RKO (cell line): Measurements from ENCODE around the gene CNNM2.
"Not testable (repeated sequence)": the region's sequence is repeated elsewhere in the genome, so short reads cannot be mapped to it uniquely, and the experiment has no call there.

Experiments
- DNase-seq: peaks from one replicate; pipeline ENCODE4 v3.0.0-alpha.2; 2016; ENCODE audit warnings: low spot score

Gene CNNM2

GRCh38 chr10:103109821-103110220, 191.7 kb downstream of the CNNM2 start:
- DNase-seq: no peak

- no peak for DNase-seq
Measured at GRCh38 chr10:103110407-103110806, 192.3 kb downstream of the CNNM2 start.

- DNase-seq: no peak
Measured at GRCh38 chr10:103111031-103111917, 193.2 kb downstream of the CNNM2 start.

DNA sequence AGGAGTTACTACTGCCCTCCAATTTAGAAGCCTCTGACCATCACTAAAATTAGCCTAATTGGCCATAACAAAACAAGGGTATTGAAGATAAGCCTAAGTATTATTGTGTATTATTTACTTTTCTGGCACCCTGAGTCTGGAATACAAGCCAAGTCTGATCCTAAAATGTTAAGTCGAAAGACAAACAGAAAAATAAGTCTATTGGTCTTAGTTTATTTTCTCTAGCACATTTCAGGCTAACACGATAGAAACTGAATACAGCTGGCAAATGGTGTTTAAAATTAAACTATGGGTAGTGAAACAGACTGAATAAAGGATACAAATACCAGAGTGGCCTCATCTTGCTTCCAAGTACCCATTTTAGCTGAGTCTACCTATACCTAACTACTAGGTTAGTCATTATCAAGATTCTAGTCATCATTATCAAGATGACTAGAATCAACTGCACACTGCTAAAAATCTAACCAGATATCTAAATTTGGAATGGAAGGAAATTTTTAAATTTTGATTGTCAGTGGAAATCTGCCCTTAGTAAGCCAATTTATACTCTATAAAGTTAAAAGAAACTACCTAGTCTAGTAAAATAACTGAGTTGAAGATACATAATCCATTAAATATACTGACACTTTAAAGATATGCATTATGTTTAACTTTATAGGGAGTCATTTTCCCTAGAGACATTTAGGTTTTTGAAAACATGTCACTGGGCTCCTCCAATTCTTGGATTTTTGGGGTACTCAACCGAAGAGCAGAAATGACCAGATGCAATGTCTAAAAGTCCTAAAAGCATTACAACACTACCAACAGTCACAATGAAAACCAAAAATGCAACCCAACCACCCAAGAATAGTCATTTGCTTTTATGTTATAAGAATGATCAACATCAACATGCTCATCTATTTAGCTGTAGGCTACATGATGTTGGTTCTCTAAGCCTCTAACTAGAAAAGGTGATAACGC, 194.1 kb downstream of the CNNM2 start:
- no peak for DNase-seq

DNA sequence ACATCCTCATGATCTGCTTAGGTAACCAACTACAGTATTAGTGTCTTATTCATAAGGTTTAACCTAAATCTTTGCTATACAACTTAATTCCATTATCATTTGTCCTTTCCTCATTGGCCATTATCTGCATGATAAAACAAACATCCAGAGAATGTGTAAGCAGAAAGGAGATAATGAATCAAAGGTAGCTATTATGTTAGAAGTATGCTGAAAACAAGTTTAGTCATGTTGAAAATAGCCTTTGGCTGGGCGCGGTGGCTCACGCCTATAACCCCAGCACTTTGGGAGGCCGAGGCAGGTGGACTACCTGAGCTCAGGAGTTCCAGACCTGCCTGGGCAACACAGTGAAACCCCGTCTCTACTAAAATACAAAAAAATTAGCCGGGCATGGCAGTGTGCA, 196.8 kb downstream of the CNNM2 start:
- DNase-seq: no peak

DNA sequence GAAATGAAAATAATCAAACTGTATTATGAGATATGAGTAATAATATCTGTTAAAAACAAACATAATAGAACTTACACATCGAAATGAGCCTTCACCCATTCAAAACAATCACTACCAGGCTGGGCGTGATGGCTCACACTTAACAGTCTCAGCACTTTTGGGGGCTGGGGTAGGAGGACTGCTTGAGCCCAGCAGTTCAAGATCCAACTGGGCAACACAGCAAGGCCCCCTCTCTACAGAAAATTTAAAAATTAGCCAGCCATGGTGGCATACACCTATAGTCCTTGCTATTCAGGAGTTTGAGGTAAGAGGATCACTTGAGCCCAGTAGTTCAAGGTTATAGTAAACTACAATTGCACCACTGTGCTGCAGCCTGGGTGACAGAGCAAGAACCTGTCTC, 199.2 kb downstream of the CNNM2 start:
- DNase-seq: no peak

DNA sequence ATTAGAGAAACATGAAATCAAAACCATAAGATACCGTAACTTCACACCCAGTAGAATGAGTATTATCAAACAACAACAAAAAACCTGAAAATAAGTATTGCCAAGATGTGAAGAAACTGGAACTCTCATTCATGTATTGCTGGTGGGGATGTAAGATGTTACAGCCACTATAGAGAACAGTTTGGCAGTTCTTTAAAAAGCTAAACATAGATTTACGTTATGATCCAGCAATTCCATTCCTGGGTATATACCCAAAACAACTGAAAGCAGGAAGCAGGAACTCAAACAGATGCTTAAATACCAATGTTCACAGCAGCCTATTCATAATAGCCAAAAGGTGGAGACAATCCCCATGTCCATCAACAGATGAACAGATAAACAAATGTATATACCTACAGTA, 202.5 kb downstream of the CNNM2 start:
- DNase-seq: no peak

DNA sequence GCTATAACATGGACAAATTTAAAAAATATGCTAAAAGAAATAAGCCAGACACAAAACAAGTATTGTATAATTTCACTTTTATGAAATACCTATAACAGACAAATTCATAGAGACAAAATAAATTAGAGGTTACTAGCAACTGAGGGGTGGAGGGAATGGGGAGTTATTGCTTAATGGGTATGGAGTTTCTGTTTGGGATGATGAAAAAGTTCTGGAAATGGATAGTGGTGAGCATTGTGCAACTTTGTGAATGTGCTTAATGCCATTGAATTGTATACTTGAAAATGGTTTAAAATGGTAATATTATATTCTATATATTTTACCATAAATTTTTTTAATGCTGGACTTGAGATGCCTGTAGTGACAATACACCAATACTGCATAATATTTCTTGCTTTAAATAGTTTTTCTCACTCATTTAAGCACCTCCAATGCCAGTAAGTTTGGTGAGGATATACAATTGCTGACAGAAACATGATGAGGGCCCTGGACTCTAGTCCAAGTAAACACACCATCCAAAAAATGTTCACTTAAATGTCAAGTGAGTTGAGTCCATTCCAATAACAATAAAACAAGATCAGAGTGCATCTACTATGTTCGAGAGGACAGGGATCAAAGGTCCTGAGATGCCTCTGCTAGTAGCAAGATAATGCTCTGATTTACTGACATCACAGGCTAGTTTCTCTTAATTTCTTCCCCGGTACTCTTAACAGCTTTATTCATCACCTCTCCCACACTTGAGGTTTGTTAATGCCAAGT, 203.1 kb downstream of the CNNM2 start:
- no peak for DNase-seq

- DNase-seq: no peak
Measured at GRCh38 chr10:103123282-103124024, 205.4 kb downstream of the CNNM2 start.

- no peak for DNase-seq
Measured at GRCh38 chr10:103124420-103125096, 206.5 kb downstream of the CNNM2 start.

DNA sequence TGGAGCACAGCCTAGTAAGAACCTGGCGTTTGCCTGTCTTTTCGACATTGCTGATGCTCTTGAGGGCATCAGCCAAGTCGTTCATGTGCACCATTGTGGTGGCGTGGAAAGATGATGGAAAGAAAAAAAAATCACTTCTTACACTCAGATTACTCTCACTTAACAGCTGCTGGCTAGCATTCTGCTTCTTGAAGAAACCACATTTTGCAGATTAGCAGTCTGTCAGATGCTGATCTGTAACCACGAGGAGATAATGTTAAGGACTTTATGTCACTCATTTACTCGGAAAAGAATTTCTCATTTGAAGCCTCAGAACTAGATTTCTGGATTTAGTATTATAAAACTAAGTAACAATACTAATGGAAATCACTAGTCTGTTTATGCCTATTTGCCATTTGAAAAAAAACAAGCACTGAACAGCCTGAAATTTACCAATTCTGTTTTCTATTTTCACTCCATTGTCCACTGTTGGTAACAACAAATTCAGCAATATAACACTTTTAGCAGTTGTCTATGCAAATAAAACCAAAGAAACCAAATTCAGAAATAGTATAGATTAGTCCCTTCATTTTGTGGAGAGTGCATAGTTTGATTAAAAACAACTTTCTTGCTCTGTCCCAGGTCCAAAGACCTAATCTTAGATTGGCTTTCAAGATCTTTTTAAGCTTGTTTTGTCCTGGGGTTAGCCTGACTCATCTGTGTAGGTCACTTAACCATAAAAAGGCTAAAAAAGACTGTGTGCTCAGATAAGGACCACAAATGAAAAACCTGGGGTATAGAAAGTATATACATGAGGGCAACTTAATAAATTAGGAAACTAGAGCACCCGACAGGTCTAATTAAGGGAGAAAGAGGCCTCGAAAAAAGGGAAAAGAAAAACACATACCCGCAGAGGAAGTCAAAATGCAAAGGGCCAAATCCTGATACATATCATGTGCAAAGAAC, 207.5 kb downstream of the CNNM2 start:
- DNase-seq: no peak

DNA sequence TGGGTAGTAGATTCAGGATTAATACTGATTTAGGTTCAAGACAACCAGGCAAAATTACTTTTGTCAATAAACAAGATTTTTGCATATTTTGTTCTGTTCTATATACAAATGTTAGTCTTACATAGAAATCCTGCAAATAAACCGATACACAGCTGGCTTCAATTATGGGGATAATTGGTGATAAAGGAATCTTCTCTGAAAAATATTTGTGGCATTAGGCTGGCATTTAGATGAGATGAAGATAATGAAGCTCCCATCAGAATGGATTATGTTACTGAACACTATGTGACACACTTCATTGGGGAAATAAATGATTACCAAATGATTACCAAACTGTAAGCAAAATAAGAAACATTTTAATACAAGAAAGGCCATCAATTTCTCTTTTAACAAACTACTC, 209.1 kb downstream of the CNNM2 start:
- DNase-seq: no peak

DNA sequence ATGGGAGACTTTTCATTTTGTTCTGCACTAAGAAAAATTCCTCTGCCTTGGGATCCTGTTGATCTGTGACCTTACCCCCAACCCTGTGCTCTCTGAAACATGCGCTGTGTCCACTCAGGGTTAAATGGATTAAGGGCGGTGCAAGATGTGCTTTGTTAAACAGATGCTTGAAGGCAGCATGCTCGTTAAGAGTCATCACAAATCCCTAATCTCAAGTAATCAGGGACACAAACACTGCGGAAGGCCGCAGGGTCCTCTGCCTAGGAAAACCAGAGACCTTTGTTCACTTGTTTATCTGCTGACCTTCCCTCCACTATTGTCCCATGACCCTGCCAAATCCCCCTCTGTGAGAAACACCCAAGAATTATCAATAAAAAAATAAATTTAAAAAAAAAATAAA, 212.1 kb downstream of the CNNM2 start:
- DNase-seq: not testable (repeated sequence)

GRCh38 chr10:103130910-103131309, 212.8 kb downstream of the CNNM2 start:
- DNase-seq: no peak

DNA sequence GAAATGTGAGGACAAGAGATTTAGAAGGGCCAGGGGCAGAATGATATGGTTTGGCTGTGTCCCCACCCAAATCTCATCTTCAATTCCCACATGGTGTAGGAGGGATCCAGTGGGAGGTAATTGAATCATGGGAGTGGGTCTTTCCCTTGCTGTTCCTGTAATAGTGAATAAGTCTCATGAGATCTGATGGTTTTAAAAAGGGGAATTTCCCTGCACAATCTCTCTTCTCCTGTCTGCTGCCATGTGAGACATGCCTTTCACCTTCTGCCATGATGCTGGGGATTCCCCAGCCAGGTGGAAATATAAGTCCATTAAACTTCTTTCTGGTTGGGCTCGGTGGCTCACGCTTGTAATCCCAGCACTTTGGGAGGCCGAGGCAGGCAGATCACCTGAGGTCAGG, 217.1 kb downstream of the CNNM2 start:
- not testable (repeated sequence) for DNase-seq

GRCh38 chr10:103139803-103140202, 221.7 kb downstream of the CNNM2 start:
- no peak for DNase-seq
